ENCODE data around the gene PTPN3. TPM values are rescaled to one million over a fixed set of nuclear protein-coding genes. Genes with fewer than 3 reads are reported as not detected.

The PTPN3 gene
- total RNA-seq, 4 donors from 2014 or later: 0.29 to 5.5 (median 2.1) TPM

- H3K27ac ChIP-seq: no peak overlapping the region
- H3K4me3 ChIP-seq: no peak overlapping the region
- intact Hi-C loops (cut with DNase I; ENCODE audit: low total_unique reads): no loop called here
These were observed 2.4 kb upstream of the PTPN3 start for GRCh38 chr9:109500421-109500974.

GRCh38 chr9:109499631-109500410 lies 1.7 kb upstream of the PTPN3 start:
- peak in 1 of 2 donors; percentile 46 for DNase-seq
- Histone ChIP-seq H3K4me3 (peak overlapping the region in 1 of 2 donors; percentile 5), H3K27me3 (no peaks in the 10 kb centered on the region), H3K36me3 (no peaks in the 10 kb centered on the region), H3K27ac (no peak overlapping the region), H3K9me3 (no peaks in the 10 kb centered on the region), H3K4me1 (no peaks in the 10 kb centered on the region)
- intact Hi-C loops (cut with DNase I; ENCODE audit: low total_unique reads): no loop called here
- TF ChIP-seq CTCF (IDR thresholded peaks at IDR 0.05): no peak
- peak in 1 of 2 donors; percentile 24 for TF ChIP-seq POLR2A (IDR thresholded peaks at IDR 0.05)

More at GRCh38 chr9:109500421-109500974, 2.4 kb upstream of the PTPN3 start:
- no peaks in the 10 kb centered on the region for H3K27me3 ChIP-seq
- H3K36me3 ChIP-seq: no peaks in the 10 kb centered on the region
- H3K9me3 ChIP-seq: no peaks in the 10 kb centered on the region
- no peak for DNase-seq
- no peaks in the 10 kb centered on the region for H3K4me1 ChIP-seq
- TF ChIP-seq CTCF (IDR thresholded peaks at IDR 0.05): no peak
- TF ChIP-seq POLR2A (IDR thresholded peaks at IDR 0.05): no peak

- H3K27ac ChIP-seq: no peak overlapping the region
- intact Hi-C loops (cut with DNase I; ENCODE audit: low total_unique reads): no loop called here
- no peaks in the 10 kb centered on the region for H3K9me3 ChIP-seq
- peak overlapping the region in 1 of 2 donors; percentile 5 for H3K4me3 ChIP-seq
- no peak for DNase-seq
- no peak for TF ChIP-seq CTCF (IDR thresholded peaks at IDR 0.05)
- TF ChIP-seq POLR2A (IDR thresholded peaks at IDR 0.05): no peak
- no peaks in the 10 kb centered on the region for H3K27me3 ChIP-seq
- no peaks in the 10 kb centered on the region for H3K36me3 ChIP-seq
- H3K4me1 ChIP-seq: no peaks in the 10 kb centered on the region
These were observed 1.1 kb upstream of the PTPN3 start for GRCh38 chr9:109499093-109499630.

- no peaks in the 10 kb centered on the region for H3K4me1 ChIP-seq
- H3K27ac ChIP-seq: no peak overlapping the region
- no peaks in the 10 kb centered on the region for H3K9me3 ChIP-seq
- no peaks in the 10 kb centered on the region for H3K36me3 ChIP-seq
- peak overlapping the region; percentile 27 to 33 for H3K4me3 ChIP-seq
- TF ChIP-seq POLR2A (IDR thresholded peaks at IDR 0.05): no peak
- no peak for TF ChIP-seq CTCF (IDR thresholded peaks at IDR 0.05)
- intact Hi-C loops (cut with DNase I; ENCODE audit: low total_unique reads): no loop called here
- H3K27me3 ChIP-seq: no peaks in the 10 kb centered on the region
- DNase-seq: no peak
These were observed 617 bp downstream of the PTPN3 start for GRCh38 chr9:109497226-109498153.
